ENCODE results near the gene CEP63. TPM values are rescaled to one million over a fixed set of nuclear protein-coding genes. Genes with fewer than 3 reads are reported as not detected.

Gene CEP63
- polyA plus RNA-seq, 6 donors from 2014 or later, result 5.4 to 25.5 (median 17.7) TPM

DNA sequence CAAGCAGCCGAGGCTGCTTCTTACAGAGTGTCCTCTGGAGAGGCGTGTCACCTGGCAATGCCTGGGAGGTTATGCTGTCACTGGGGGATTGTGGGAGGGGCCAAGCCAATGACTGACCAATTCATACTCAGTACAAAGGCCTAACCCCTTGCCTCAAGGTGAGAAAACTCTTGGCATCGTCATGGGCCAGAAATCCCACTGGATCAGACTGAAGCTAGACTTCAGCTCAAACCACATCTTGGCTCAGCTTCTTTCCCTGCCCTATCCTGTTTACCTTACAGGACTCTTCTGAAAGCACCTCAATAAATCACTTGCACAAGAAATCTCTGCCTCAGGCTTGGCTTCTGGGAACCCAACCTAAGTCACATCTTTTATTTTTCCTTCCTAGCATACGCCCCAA is 9.6 kb upstream of the CEP63 start:
- H3K4me3 Mint-ChIP-seq, result no peak overlapping the region
- ATAC-seq (ENCODE audit: low read depth in 2 of 2) (no peak), DNase-seq (no peak)
- H3K36me3 Mint-ChIP-seq, result peaks cover 5 to 9% of the 10 kb centered on the region in 2 donors
- no peak overlapping the region for H3K27ac Mint-ChIP-seq
- no peaks in the 10 kb centered on the region for H3K27me3 Mint-ChIP-seq
- no peaks in the 10 kb centered on the region for H3K9me3 Mint-ChIP-seq
- peaks cover 0 to 10% (median 4%) of the 10 kb centered on the region in 3 donors for H3K4me1 Mint-ChIP-seq

DNA sequence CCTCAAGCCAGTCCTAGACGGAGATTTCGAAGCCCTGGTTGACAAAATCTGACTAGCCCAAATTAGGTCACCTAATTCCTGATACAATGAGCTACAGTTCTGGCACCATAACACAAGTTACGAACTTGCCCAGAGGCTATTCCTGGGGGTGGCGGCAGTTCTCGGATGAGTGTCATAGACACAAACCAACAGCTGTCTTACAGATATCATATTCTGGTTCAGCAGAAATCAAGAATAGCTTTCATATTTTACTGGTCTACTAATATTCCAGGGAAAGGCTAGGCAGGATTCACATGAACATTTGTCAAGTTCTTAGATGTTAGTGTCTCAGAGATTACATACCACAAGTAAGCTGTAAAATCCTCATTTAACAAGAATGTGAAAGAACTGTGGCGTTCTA is 8.9 kb upstream of the CEP63 start:
- no peak overlapping the region for H3K27ac Mint-ChIP-seq
- ATAC-seq (ENCODE audit: low read depth in 2 of 2) (no peak), DNase-seq (no peak)
- H3K9me3 Mint-ChIP-seq, result no peaks in the 10 kb centered on the region
- peaks cover 7 to 9% of the 10 kb centered on the region in 2 donors for H3K36me3 Mint-ChIP-seq
- no peak overlapping the region for H3K4me3 Mint-ChIP-seq
- no peaks in the 10 kb centered on the region for H3K27me3 Mint-ChIP-seq
- peaks cover 0 to 12% (median 4%) of the 10 kb centered on the region in 3 donors for H3K4me1 Mint-ChIP-seq

DNA sequence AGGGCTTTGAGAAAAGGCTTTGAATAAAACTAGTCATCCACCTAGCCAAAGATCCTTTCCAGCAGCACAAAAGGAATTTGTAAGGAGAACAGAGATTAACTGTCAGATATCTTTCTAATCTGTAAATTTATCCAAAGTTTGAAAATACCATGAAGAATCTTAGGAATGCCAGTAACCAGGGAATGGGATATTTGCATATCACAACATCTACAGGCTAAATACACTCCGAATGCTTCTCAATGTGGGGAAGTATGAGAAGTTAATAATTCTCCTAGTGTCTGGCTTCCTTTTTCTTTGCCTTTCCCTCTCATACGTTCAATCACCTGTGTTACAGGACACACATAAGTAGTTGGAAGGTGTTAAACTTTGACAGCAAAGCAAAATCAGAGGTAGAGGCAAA is 7.9 kb upstream of the CEP63 start:
- Mint-ChIP-seq H3K27ac (no peak overlapping the region), H3K4me1 (peaks cover under 1 to 16% (median 10%) of the 10 kb centered on the region in 3 donors), H3K36me3 (peaks cover 9 to 15% of the 10 kb centered on the region in 2 donors), H3K27me3 (no peaks in the 10 kb centered on the region), H3K9me3 (no peaks in the 10 kb centered on the region), H3K4me3 (no peak overlapping the region)
- no peak for ATAC-seq (ENCODE audit: low read depth in 2 of 2)
- no peak for DNase-seq

DNA sequence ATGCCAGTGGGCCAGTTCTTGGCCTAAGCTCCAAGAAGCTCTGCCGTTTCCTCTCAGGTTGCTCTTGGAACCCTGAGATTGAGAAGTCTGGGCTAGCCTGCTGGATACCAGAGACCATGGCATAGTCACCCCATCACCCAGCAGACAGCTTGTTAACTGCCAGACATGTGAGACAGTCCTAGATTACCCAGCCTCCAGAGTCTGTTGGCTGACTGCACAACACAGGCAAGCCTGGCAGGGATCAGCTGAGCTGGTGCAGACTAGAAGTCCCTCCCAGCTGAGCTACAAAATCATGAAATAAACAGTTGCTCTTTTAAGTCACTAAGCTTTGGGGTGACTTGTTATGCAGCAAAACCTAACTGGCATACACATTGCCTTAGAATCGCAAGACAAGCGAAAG is 5.3 kb upstream of the CEP63 start:
- no peak overlapping the region for H3K4me3 Mint-ChIP-seq
- H3K9me3 Mint-ChIP-seq, result no peaks in the 10 kb centered on the region
- no peak overlapping the region for H3K27ac Mint-ChIP-seq
- DNase-seq, result no peak
- H3K36me3 Mint-ChIP-seq, result peaks cover 9 to 24% of the 10 kb centered on the region in 2 donors
- ATAC-seq (ENCODE audit: low read depth in 2 of 2), result no peak
- peaks cover 19 to 33% (median 32%) of the 10 kb centered on the region in 3 donors for H3K4me1 Mint-ChIP-seq
- H3K27me3 Mint-ChIP-seq, result no peaks in the 10 kb centered on the region

DNA sequence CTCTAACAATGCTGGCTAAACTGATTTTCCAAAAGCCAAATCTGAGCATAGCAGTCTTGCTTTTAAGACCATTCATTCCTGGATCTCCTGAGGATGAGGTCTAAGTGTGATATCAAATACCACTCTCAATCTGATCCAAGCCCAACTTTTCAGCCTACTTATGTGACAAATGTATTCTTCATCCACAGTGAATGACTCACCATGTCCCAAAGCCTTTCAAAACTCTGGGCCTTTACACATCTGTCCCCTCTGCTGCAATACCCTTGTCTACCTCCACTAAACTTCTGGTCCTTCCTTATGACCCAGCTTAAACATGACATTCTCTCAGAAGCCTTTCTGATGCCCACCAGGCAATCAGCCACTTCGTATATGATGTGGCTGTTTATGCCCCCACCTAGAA is 4.7 kb upstream of the CEP63 start:
- Mint-ChIP-seq H3K27me3 (no peaks in the 10 kb centered on the region), H3K27ac (peak overlapping the region in 5 of 6 donors; percentile 1 to 64 (median 16)), H3K4me3 (peak overlapping the region in 1 of 8 donors; percentile 52), H3K9me3 (no peaks in the 10 kb centered on the region), H3K4me1 (peaks cover 19 to 33% (median 33%) of the 10 kb centered on the region in 3 donors), H3K36me3 (peaks cover 9 to 24% of the 10 kb centered on the region in 2 donors)
- no peak for ATAC-seq (ENCODE audit: low read depth in 2 of 2)
- DNase-seq, result no peak

DNA sequence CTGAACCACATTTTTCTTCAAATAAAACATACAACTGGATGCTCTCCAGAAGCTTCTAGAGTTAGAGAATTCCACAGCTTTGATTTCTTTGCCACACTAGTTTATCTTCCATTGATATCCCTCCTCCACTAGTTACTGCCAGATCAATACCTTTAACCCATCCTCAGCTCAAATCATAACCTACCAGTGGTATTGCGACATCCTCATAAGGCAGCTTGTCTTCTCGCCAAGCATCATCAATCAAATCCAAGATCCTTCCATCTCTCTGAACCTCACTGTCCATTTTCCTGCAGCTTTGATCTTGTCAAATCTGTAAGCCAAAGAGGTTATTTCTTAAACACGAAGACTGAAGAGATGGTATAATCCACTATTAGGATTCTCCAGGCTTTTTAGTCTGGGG is 3.2 kb upstream of the CEP63 start:
- H3K36me3 Mint-ChIP-seq, result peaks cover 0 to 24% of the 10 kb centered on the region in 2 donors
- H3K4me1 Mint-ChIP-seq, result peaks cover 28 to 45% (median 39%) of the 10 kb centered on the region in 3 donors
- peak overlapping the region in 3 of 6 donors; percentile 4 to 76 (median 5) for H3K27ac Mint-ChIP-seq

DNA sequence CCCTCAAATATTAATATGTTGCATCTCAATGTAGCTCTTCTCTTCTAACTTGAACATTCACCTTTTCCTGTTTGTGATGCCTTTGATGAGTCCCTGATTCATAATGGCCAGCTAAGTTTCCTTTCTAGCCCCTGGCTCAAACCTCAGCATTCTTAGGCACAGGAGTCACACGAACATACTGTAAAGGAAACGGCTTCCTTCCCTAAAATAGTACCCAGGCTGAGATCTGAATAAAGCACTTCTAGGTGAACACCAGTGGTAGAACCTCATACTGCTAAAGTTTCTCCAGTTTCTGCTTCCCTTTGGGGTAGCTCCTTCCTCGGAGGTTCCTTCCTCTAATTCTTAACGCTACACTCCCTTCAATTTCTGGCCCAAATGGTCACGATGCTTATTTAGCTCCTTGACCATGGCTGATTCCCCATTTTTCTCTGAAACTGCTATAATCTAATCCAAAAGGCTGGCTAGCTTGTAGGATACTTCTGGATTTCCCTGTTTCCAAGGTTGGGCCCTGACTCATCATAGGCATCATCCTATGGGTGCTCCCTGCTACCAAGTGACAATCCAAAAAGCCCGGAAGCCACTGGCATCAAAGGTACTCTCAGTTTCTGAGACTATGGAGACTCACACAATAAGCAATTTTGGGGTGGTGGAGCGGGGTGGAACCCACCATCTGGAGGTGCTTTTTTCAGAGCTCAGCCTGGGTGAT is 2.5 kb upstream of the CEP63 start:
- peak overlapping the region; percentile 29 to 100 (median 98) for H3K4me3 Mint-ChIP-seq
- H3K9me3 Mint-ChIP-seq, result no peaks in the 10 kb centered on the region
- no peak for ATAC-seq (ENCODE audit: low read depth in 2 of 2)
- DNase-seq, result no peak
- H3K4me1 Mint-ChIP-seq, result peaks cover 30 to 52% (median 47%) of the 10 kb centered on the region in 3 donors
- H3K27ac Mint-ChIP-seq, result peak overlapping the region in 3 of 6 donors; percentile 21 to 76 (median 58)
- H3K36me3 Mint-ChIP-seq, result peaks cover 0 to 24% of the 10 kb centered on the region in 2 donors
- H3K27me3 Mint-ChIP-seq, result no peaks in the 10 kb centered on the region

More for the DNA sequence above, 3.2 kb upstream of the CEP63 start:
- Mint-ChIP-seq H3K9me3 (no peaks in the 10 kb centered on the region), H3K4me3 (no peak overlapping the region), H3K27me3 (no peaks in the 10 kb centered on the region)
- DNase-seq (no peak), ATAC-seq (ENCODE audit: low read depth in 2 of 2) (no peak)

DNA sequence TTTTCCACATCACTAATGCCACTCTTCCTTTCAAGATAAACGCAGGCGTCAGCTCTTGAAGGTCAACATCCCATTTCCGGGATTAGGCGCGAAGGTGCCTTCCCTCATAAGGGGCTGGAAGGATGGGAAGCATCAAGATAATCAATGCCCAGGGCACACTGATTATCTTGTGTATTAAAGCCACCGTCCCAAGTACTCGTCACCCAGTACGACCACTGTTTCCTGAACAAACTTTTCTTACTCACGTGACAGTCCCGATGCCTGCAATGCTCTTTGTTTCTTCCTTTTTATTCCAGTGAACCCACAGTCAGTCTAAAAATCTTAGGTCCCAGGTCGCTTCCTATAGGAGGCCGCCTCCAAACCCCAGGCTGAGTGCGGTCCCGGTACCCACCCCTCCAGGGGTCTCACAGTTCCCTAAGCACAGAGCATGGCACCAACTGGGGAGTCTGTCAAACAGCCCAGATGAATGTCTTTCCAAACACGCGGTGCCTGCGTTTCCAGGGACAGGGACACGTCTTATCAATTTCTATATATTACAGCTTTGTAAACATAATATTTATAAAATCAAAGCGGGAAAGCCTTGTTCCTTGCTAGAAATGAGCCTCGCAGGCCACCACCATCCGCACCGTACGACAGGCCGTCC is 661 bp upstream of the CEP63 start:
- ATAC-seq (ENCODE audit: low read depth in 2 of 2), result no peak
- H3K9me3 Mint-ChIP-seq, result no peaks in the 10 kb centered on the region

DNA sequence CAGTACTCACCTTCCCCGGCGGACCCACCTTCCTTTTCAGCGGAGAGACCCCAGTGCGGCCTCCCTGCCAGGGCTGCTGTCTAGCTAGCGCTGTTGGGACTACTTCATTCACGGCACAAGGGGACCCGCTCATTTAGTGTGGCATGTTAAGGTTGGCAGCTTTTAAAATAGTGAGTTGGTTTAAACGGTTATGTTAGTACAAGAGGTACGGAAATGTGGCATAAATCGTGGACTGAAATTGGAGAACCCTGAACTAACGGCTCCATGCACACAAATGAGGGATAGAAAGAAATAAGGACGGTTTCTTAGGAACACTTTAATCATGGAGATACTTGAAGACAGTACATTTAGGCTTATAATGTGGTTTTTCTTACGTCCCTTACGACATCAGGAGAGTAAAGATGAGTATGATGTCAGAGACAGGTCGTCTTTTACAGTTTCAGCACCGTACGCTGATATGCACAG is 752 bp downstream of the CEP63 start:
- Mint-ChIP-seq H3K27me3 (no peaks in the 10 kb centered on the region), H3K4me1 (peaks cover 30 to 57% (median 46%) of the 10 kb centered on the region in 3 donors)

More for the DNA sequence above, 661 bp upstream of the CEP63 start:
- no peak for DNase-seq
- peak overlapping the region; percentile 97 to 100 (median 99) for H3K27ac Mint-ChIP-seq
- H3K36me3 Mint-ChIP-seq, result peaks cover 0 to 24% of the 10 kb centered on the region in 2 donors
- peaks cover 30 to 57% (median 54%) of the 10 kb centered on the region in 3 donors for H3K4me1 Mint-ChIP-seq
- H3K4me3 Mint-ChIP-seq, result peak overlapping the region; percentile 96 to 100 (median 100)
- H3K27me3 Mint-ChIP-seq, result no peaks in the 10 kb centered on the region

DNA sequence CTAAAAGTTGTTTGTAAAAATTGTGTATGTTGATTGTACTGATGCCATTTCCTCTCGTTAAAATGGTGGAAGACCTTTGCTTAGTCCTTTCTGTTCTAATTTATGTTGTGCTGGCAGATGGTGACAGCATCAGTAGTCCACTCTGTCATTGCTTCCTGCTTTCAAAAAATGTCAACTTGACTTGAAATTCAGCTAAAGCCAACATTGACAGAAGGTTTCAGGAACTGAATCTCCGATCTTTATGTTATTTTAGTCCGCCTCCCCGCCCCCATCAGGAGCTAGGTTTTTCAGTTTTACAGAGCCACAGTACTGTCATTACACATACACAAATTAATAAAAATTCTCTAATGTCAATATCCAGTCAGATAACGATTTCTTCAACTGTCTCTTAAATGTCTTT is 1.5 kb downstream of the CEP63 start:
- peak; percentile 47 for DNase-seq
- peak in 1 of 2 donors; percentile 5 for ATAC-seq (ENCODE audit: low read depth in 2 of 2)
- peaks cover 0 to 4% (median 0%) of the 10 kb centered on the region in 7 donors for H3K9me3 Mint-ChIP-seq
- H3K36me3 Mint-ChIP-seq, result peaks cover 0 to 14% of the 10 kb centered on the region in 2 donors
- peaks cover 30 to 57% (median 46%) of the 10 kb centered on the region in 3 donors for H3K4me1 Mint-ChIP-seq
- H3K27ac Mint-ChIP-seq, result peak overlapping the region; percentile 27 to 97 (median 74)
- no peaks in the 10 kb centered on the region for H3K27me3 Mint-ChIP-seq
- H3K4me3 Mint-ChIP-seq, result peak overlapping the region; percentile 55 to 100 (median 98)

More for the DNA sequence above, 752 bp downstream of the CEP63 start:
- peak overlapping the region; percentile 29 to 100 (median 99) for H3K27ac Mint-ChIP-seq
- peaks cover 0 to 4% (median 0%) of the 10 kb centered on the region in 7 donors for H3K9me3 Mint-ChIP-seq
- peak in 1 of 2 donors; percentile 7 for ATAC-seq (ENCODE audit: low read depth in 2 of 2)
- H3K4me3 Mint-ChIP-seq, result peak overlapping the region; percentile 96 to 100 (median 100)
- peaks cover 0 to 17% of the 10 kb centered on the region in 2 donors for H3K36me3 Mint-ChIP-seq
- DNase-seq, result no peak

DNA sequence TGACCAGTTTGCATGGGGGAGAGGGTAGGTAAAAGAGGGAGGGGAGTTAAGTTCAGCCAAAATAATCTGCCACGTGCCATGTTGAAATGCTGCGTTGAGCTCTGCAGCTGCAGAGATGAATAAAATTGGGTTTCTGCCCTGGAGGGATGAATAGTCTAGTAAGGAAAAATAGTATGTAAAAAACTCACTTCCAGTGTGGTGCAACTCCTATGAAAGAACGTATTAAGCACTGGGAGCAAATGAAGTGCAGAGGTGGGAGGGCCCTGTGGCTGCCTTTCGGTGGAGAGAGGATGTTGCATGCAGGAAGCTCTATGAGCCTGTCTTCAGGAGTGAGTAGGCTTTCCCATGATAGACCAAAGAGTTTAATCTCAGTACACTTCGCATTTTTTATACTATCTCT is 8.6 kb downstream of the CEP63 start:
- ATAC-seq (ENCODE audit: low read depth in 2 of 2), result no peak
- Mint-ChIP-seq H3K4me1 (peaks cover 23 to 38% (median 24%) of the 10 kb centered on the region in 3 donors), H3K27me3 (no peaks in the 10 kb centered on the region), H3K27ac (no peak overlapping the region), H3K4me3 (no peak overlapping the region), H3K36me3 (peaks cover 26 to 35% of the 10 kb centered on the region in 2 donors), H3K9me3 (peaks cover 0 to 5% (median 0%) of the 10 kb centered on the region in 7 donors)
- DNase-seq, result no peak

DNA sequence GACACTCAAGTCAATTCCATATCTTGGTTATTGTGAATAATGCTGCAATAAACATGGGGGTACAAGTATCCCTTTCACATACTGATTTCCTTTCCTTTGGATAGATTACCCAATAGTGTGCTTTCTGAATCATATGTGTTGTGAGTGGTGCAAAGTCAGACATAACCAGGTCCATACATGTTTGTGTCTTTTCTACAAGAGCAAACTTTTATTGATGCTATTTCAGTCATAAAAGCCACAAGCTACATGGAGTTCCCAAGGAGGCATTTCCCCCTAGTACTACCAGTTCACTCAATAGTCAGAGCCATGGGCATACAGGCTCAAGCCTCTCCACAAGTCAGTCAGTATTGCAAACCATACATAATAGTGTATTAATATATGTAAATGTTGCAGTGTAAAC is 10.1 kb downstream of the CEP63 start:
- H3K27ac Mint-ChIP-seq, result no peak overlapping the region

DNA sequence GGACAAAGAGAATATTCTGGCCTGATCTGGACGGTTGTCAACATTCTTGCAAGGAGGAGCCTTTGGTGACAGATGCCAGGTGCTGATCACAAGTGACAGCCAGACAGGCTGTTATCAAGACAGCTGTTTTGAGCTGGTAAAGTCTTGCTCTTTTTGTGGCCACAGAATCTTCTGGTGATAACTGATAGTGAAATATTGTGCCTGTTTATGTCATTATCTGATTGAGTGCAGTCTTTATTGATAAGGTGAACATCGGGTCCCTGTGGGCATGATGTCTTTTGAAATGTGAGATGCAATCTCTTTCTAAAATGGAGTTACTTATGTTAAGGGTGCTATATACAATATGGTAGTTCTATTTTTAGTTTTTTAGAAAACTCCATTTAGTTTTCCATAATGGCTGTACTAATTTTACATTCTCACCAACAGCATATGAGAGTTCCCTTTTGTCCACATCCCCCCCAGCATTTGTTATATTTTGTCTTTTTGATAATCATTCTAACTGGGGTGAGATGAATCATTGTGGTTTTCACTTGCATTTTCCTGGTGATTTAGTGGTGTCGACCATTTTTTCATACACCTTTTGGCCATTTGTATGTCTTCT is 10.7 kb downstream of the CEP63 start:
- Mint-ChIP-seq H3K36me3 (peaks cover 40 to 52% of the 10 kb centered on the region in 2 donors), H3K27ac (peak overlapping the region in 1 of 6 donors; percentile 69)

More for the DNA sequence above, 10.1 kb downstream of the CEP63 start:
- H3K4me3 Mint-ChIP-seq, result no peak overlapping the region
- ATAC-seq (ENCODE audit: low read depth in 2 of 2), result no peak
- peaks cover 29 to 46% (median 29%) of the 10 kb centered on the region in 3 donors for H3K4me1 Mint-ChIP-seq
- H3K9me3 Mint-ChIP-seq, result peaks cover 0 to 7% (median 4%) of the 10 kb centered on the region in 7 donors
- DNase-seq, result no peak
- H3K27me3 Mint-ChIP-seq, result no peaks in the 10 kb centered on the region
- H3K36me3 Mint-ChIP-seq, result peaks cover 34 to 47% of the 10 kb centered on the region in 2 donors

More for the DNA sequence above, 10.7 kb downstream of the CEP63 start:
- no peak for ATAC-seq (ENCODE audit: low read depth in 2 of 2)
- Mint-ChIP-seq H3K9me3 (peaks cover 0 to 13% (median 4%) of the 10 kb centered on the region in 7 donors), H3K4me3 (no peak overlapping the region), H3K27me3 (no peaks in the 10 kb centered on the region), H3K4me1 (peaks cover 31 to 49% (median 33%) of the 10 kb centered on the region in 3 donors)
- no peak for DNase-seq
